Tibial artery (tissue), 4 donors: ENCODE measurements around the gene FBXO10.
A peak's percentile ranks its signal among the peaks of the same experiment; 100 is the strongest.

ENCODE experiments used
- DNase-seq, 2 donors: peaks; one replicate each; pipeline ENCODE4 v3.0.0-alpha.2; 2019
- H3K27ac ChIP-seq, 2 donors: fragments of 200-600 bp; sonication (generic) in 1 of 2; 1 replicate in 1 of 2; 2 replicates in 1 of 2; pipeline ENCODE4 v1.5.1; 2018 to 2019; ENCODE audit warnings: mild to moderate bottlenecking in 1 of 2
- H3K27me3 ChIP-seq, 2 donors: fragments of 200-600 bp; sonication (generic) in 1 of 2; one replicate each; pipeline versions ENCODE4 v1.5.1 to v1.6.0; 2016 to 2019
- H3K36me3 ChIP-seq, 3 donors: fragments of 200-600 bp; sonication (generic) in 2 of 3; one replicate each; pipeline ENCODE4 v1.5.1; 2016 to 2019; ENCODE audit warnings: mild to moderate bottlenecking in 2 of 3
- H3K4me1 ChIP-seq, 4 donors: fragments of 200-600 bp; sonication (generic) in 2 of 4; 1 replicate in 3 of 4; 2 replicates in 1 of 4; pipeline ENCODE4 v1.5.1; 2016 to 2019
- H3K4me3 ChIP-seq, 2 donors: fragments of 200-600 bp; sonication (generic) in 1 of 2; 1 replicate in 1 of 2; 2 replicates in 1 of 2; pipeline ENCODE4 v1.5.1; 2018 to 2019; ENCODE audit warnings: mild to moderate bottlenecking in 2 of 2
- H3K9me3 ChIP-seq, 3 donors: fragments of 200-600 bp; sonication (generic) in 1 of 3; one replicate each; pipeline ENCODE4 v1.5.1; 2016 to 2019
- intact Hi-C: fragments of 100-400 bp; cut with DNase I; formaldehyde crosslinking; loops from one replicate; pipeline ENCODE4 v1.15.0; 2023; ENCODE audit warnings: low total_unique reads
- TF ChIP-seq, protein P1 (sequence below), 2 experiments: fragments of 200-600 bp in 1 of 2; fragments of 450-650 bp in 1 of 2; IDR thresholded peaks; one replicate each; pipeline ENCODE4 v1.5.1; 2017 to 2019; ENCODE audit warnings: antibody characterized with exemption in 2 of 2, mild to moderate bottlenecking in 1 of 2, moderate library complexity in 1 of 2

FBXO10 gene

DNA sequence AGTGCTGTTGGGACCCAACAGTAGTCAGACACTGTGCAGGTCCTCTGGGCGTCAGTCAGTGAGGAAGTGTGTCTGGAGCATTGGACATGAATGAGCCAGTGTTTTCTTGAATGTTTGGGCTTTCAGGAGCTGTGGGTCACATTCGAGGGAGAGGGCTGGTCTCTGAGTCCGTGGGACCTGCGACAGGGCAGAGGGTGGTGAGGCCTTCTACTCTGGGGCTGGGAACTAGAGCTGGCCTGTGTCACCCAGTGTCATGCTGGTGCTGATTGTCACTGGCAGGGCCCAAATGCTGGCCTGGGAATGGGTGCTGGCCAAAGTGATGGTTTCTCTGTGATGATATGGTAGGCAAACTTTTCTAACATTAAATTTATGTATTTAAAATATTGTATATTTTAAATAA is 80.2 kb downstream of the FBXO10 start:
- no peak for DNase-seq
- peak overlapping the region; percentile 5 to 12 for H3K27ac ChIP-seq
- peaks cover 52 to 97% (median 84%) of the 10 kb centered on the region in 3 donors for H3K36me3 ChIP-seq
- H3K4me3 ChIP-seq = no peak overlapping the region
- TF ChIP-seq, protein P1, sequence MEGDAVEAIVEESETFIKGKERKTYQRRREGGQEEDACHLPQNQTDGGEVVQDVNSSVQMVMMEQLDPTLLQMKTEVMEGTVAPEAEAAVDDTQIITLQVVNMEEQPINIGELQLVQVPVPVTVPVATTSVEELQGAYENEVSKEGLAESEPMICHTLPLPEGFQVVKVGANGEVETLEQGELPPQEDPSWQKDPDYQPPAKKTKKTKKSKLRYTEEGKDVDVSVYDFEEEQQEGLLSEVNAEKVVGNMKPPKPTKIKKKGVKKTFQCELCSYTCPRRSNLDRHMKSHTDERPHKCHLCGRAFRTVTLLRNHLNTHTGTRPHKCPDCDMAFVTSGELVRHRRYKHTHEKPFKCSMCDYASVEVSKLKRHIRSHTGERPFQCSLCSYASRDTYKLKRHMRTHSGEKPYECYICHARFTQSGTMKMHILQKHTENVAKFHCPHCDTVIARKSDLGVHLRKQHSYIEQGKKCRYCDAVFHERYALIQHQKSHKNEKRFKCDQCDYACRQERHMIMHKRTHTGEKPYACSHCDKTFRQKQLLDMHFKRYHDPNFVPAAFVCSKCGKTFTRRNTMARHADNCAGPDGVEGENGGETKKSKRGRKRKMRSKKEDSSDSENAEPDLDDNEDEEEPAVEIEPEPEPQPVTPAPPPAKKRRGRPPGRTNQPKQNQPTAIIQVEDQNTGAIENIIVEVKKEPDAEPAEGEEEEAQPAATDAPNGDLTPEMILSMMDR (IDR thresholded peaks at IDR 0.05) = no peak
- intact Hi-C loops = no loop called here
- peaks cover 0 to 15% (median 2%) of the 10 kb centered on the region in 4 donors for H3K4me1 ChIP-seq
- no peaks in the 10 kb centered on the region for H3K9me3 ChIP-seq
- H3K27me3 ChIP-seq = no peaks in the 10 kb centered on the region

DNA sequence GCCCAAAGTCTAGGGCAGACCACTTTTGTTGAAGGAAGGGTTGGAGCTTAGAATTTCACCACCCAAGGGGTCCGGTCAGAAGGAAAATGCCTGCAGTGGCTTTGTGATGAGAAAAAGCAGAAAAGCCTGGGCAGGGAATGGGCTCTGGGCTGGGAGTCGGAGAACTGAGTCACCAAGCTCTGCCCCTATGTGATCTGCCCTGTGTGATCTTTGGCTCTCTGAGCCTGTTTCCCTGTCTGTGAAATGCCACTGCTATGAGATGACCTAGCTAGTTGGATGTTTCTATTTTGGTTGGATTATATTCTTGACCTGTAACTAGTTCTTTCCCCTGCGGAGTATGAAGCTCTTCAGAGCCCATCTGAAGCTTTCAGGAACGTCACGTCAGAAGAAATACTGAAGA is 80.6 kb downstream of the FBXO10 start:
- Histone ChIP-seq H3K9me3 (no peaks in the 10 kb centered on the region), H3K36me3 (peaks cover 50 to 97% (median 84%) of the 10 kb centered on the region in 3 donors), H3K4me3 (no peak overlapping the region), H3K4me1 (peaks cover 0 to 15% (median 2%) of the 10 kb centered on the region in 4 donors), H3K27ac (peak overlapping the region; percentile 5 to 12), H3K27me3 (no peaks in the 10 kb centered on the region)
- TF ChIP-seq, protein P1 (IDR thresholded peaks at IDR 0.05) = no peak
- DNase-seq = no peak
- intact Hi-C loops = no loop called here

DNA sequence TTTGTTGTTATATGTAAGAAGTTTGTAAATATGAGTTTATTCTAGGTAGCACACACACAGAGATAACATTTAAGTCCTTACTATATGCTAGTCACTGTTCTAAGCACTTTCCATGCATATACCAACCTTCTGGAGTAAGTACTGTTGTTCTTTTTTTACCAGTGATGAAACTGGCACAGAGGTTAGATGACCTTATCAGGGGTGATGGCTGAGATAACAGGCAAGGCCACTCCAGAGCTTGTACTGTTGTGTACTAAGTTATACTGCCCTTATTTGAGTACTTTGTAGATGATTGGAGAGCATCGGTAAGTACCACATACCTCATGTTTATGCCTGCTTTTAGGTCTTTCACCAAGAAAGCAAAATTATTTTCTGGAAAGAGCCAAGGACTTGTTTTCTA is 84.2 kb downstream of the FBXO10 start:
- TF ChIP-seq, protein P1 (IDR thresholded peaks at IDR 0.05) = no peak
- no peak overlapping the region for H3K4me3 ChIP-seq
- peaks cover 35 to 74% (median 61%) of the 10 kb centered on the region in 3 donors for H3K36me3 ChIP-seq
- H3K27ac ChIP-seq = no peak overlapping the region
- no peak for DNase-seq
- intact Hi-C loops = no loop called here
- peaks cover 0 to 28% (median 14%) of the 10 kb centered on the region in 4 donors for H3K4me1 ChIP-seq
- no peaks in the 10 kb centered on the region for H3K9me3 ChIP-seq
- H3K27me3 ChIP-seq = no peaks in the 10 kb centered on the region

DNA sequence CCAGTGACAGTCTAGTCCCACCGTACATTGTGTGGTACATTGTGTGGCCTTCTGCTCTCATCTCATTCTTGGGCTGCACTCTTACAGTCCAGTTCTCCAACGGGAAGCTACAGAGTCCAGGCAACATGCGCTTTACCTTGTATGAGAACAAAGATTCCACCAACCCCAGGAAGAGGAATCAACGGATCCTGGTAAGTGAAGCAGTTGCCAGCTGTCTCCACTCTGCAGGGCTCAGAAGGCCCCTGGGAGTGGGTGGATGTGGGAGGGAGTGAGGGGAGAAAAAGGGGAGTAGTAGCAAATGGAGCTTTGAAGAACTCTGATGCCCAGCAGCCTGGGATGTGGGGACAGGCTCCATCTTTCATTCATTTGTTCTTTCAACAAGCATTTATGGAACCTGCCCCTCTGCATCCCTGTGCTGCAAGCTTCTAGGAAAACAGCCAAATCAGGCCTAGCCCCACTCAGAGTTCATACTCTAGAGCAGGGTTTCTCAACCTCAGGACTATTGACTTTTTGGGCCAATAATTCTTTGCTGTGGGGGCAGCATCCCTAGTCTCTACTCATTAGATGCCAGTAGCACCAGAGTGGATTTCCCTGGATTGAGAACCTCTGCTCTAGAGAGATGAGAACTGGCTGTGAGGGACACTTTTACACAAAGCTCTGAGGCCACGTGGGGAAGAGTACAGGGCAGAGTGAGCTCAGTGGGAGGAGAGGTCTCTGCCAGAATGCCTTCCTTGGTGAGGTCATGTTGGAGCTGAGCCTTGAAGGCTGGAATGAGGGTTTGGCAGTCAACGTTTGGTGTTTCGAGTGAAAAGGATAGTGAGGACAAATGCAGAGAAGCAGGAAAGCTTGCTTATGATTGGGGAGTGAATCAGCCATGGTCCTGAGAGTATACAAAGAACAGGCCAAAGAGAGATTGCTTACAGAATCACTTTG is 89.3 kb downstream of the FBXO10 start:
- peak; percentile 73 to 78 for DNase-seq
- intact Hi-C loops = loop anchor here (5.0 kb wide), 1 partner anchor 315 kb away; the partner anchor contains the start of gene DCAF10

DNA sequence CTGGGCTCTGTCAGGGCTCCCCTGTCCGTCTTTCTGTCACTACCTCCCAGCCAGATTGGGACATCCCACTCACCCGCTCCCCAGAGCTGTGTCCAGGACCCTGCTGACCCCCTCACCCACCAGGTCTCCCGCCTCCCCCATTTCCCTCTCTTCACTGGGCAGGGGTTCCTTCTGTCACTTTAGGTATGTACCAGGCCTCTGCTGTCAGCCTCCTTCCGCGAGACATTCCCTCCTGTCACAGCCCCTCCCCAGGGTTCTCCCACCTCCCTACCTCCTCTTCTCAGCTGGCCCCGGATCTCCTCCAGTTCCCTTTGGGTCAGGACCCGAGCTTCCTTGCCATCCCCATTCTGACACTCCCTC is 89.9 kb downstream of the FBXO10 start:
- Histone ChIP-seq H3K27ac (peak overlapping the region; percentile 86 to 91), H3K36me3 (peaks cover 15 to 20% (median 17%) of the 10 kb centered on the region in 3 donors), H3K4me3 (peak overlapping the region; percentile 70 to 80), H3K27me3 (no peaks in the 10 kb centered on the region), H3K9me3 (no peaks in the 10 kb centered on the region), H3K4me1 (peaks cover 5 to 29% (median 27%) of the 10 kb centered on the region in 4 donors)
- TF ChIP-seq, protein P1 (IDR thresholded peaks at IDR 0.05) = no peak
- intact Hi-C loops = loop anchor here (5.0 kb wide), 1 partner anchor 316 kb away; the partner anchor contains the start of gene DCAF10
- DNase-seq = no peak

More for the DNA sequence above, 89.3 kb downstream of the FBXO10 start:
- Histone ChIP-seq H3K9me3 (no peaks in the 10 kb centered on the region), H3K4me1 (peaks cover 5 to 29% (median 27%) of the 10 kb centered on the region in 4 donors), H3K27ac (peak overlapping the region; percentile 86 to 91), H3K27me3 (no peaks in the 10 kb centered on the region), H3K36me3 (peaks cover 16 to 27% (median 21%) of the 10 kb centered on the region in 3 donors), H3K4me3 (peak overlapping the region; percentile 70 to 80)
- TF ChIP-seq, protein P1 (IDR thresholded peaks at IDR 0.05) = no peak
